ENCODE results near the gene HSD17B1.

- TF ChIP-seq CTCF (conservative IDR thresholded peaks at IDR 0.05 in 1 of 2, IDR thresholded peaks at IDR 0.05 in 1 of 2; ENCODE audit: low read depth in 1 of 2, low read length in 2 of 2) (no peak), EZH2 (IDR thresholded peaks at IDR 0.05; ENCODE audit: low read length, missing control alignments) (no peak)
Measured at GRCh38 chr17:42547001-42547461, 5.7 kb upstream of the HSD17B1 start.

Measured in fibroblast of lung (primary cell).